IMR-90 (cell line): Measurements from ENCODE around the gene MIER1. TPM values are rescaled to one million over a fixed set of nuclear protein-coding genes. Genes with fewer than 3 reads are reported as not detected.

Source experiments
- ATAC-seq: fragments of 200-7000 bp; cut with Tn5 transposase; 2 replicates; pipeline ENCODE4 v1.9.1; 2020; ENCODE audit warnings: low read depth, mild to moderate bottlenecking, moderate library complexity
- BruUV-seq: library from RNA; stranded (reverse); fragments of 400-500 nt; replicated peaks from 2 replicates; lab custom pipeline; 2021; lab: Mats Ljungman, UMichigan
- CTCF ChIA-PET: fragments of 300-600 bp; formaldehyde crosslinking; extraction: SDS; loops from one replicate; lab custom pipeline; 2021; ENCODE audit warnings: antibody characterized with exemption; lab: Yijun Ruan, JAX
- POLR2A ChIA-PET: fragments of 300-600 bp; sonication (Branson Sonifier 250); formaldehyde crosslinking; loops from one replicate; lab custom pipeline; 2022; ENCODE audit warnings: antibody characterized with exemption; ENCODE audit not compliant: unreplicated experiment; lab: Charles Lee
- DNase-seq: peaks from one replicate; pipeline ENCODE4 v3.0.0; 2013
- H2AFZ ChIP-seq: replicated peaks from 2 replicates; pipeline ENCODE3; 2013; ENCODE audit warnings: low read length, mild to moderate bottlenecking; ENCODE audit not compliant: poor library complexity
- H2AK5ac ChIP-seq: 2 replicates; pipeline ENCODE4 v1.6.1; 2013; ENCODE audit warnings: low read depth, low read length, inconsistent platforms
- H2AK9ac ChIP-seq: replicated peaks from 2 replicates; pipeline ENCODE3; 2013; ENCODE audit warnings: mild to moderate bottlenecking, low read depth, low read length, moderate library complexity; ENCODE audit not compliant: poor library complexity
- H2BK120ac ChIP-seq: 2 replicates; pipeline ENCODE4 v1.6.1; 2013; ENCODE audit warnings: low read depth, low read length, inconsistent platforms
- H2BK15ac ChIP-seq: 3 replicates; pipeline ENCODE4 v1.6.1; 2013; ENCODE audit warnings: low read depth, low read length, inconsistent platforms
- H2BK20ac ChIP-seq: 2 replicates; pipeline ENCODE4 v1.6.1; 2013; ENCODE audit warnings: low read depth, mild to moderate bottlenecking, inconsistent platforms, low read length, moderate library complexity
- H2BK5ac ChIP-seq: 2 replicates; pipeline ENCODE4 v1.6.1; 2013; ENCODE audit warnings: mild to moderate bottlenecking, low read depth, low read length, inconsistent platforms; ENCODE audit not compliant: poor library complexity, severe bottlenecking
- H3K14ac ChIP-seq: replicated peaks from 2 replicates; pipeline ENCODE4 v1.6.1; 2013; ENCODE audit warnings: low read depth, low read length, inconsistent platforms
- H3K18ac ChIP-seq: 2 replicates; pipeline ENCODE4 v1.6.1; 2013; ENCODE audit warnings: low read depth, low read length, control low read depth
- H3K23ac ChIP-seq: 2 replicates; pipeline ENCODE4 v1.6.1; 2013; ENCODE audit warnings: low read depth, low read length, inconsistent platforms
- H3K27ac ChIP-seq: 2 replicates; pipeline ENCODE4 v1.5.1; 2013; ENCODE audit warnings: mild to moderate bottlenecking, control low read depth, low read length; ENCODE audit not compliant: insufficient read depth
- H3K27me3 ChIP-seq: 2 replicates; pipeline ENCODE4 v1.6.1; 2013; ENCODE audit warnings: low read length; ENCODE audit not compliant: control insufficient read depth, insufficient read depth
- H3K36me3 ChIP-seq: 2 replicates; pipeline ENCODE4 v1.6.1; 2013; ENCODE audit warnings: low read length, mixed read lengths; ENCODE audit not compliant: control insufficient read depth, insufficient read depth
- H3K4ac ChIP-seq: 2 replicates; pipeline ENCODE4 v1.6.1; 2013; ENCODE audit warnings: low read depth, low read length, inconsistent platforms
- H3K4me1 ChIP-seq: 2 replicates; pipeline ENCODE4 v1.6.1; 2013; ENCODE audit warnings: low read length, mixed read lengths; ENCODE audit not compliant: control insufficient read depth, insufficient read depth
- H3K4me2 ChIP-seq: 2 replicates; pipeline ENCODE4 v1.6.1; 2013; ENCODE audit warnings: low read depth, mild to moderate bottlenecking, control low read depth, low read length, moderate library complexity
- H3K4me3 ChIP-seq: 2 replicates; pipeline ENCODE4 v1.5.1; 2013; ENCODE audit warnings: low read depth, mild to moderate bottlenecking, control low read depth, low read length, moderate library complexity; ENCODE audit not compliant: insufficient read depth
- H3K56ac ChIP-seq: 2 replicates; pipeline ENCODE4 v1.6.1; 2013; ENCODE audit warnings: low read length, inconsistent platforms; ENCODE audit not compliant: insufficient read depth; ENCODE audit errors: extremely low read depth
- H3K79me1 ChIP-seq, 2 experiments: 2 replicates each; pipeline ENCODE4 v1.6.1; 2013; ENCODE audit warnings: low read length in 2 of 2, inconsistent platforms in 1 of 2, low read depth in 1 of 2
- H3K9ac ChIP-seq: 2 replicates; pipeline ENCODE4 v1.6.1; 2013; ENCODE audit warnings: low read depth, low read length, control low read depth
- H3K9me1 ChIP-seq: 2 replicates; pipeline ENCODE4 v1.6.1; 2013; ENCODE audit warnings: low read length, inconsistent platforms; ENCODE audit not compliant: insufficient read depth
- H3K9me3 ChIP-seq: 2 replicates; pipeline ENCODE4 v1.6.1; 2013; ENCODE audit warnings: low read length; ENCODE audit not compliant: control insufficient read depth, insufficient read depth
- H4K20me1 ChIP-seq: 2 replicates; pipeline ENCODE4 v1.6.1; 2013; ENCODE audit warnings: low read length, inconsistent platforms; ENCODE audit not compliant: insufficient read depth
- H4K5ac ChIP-seq: 2 replicates; pipeline ENCODE4 v1.6.1; 2013; ENCODE audit warnings: mild to moderate bottlenecking, low read depth, low read length, control low read depth
- H4K8ac ChIP-seq, 2 experiments: 2 replicates each; pipeline ENCODE4 v1.6.1; 2013; ENCODE audit warnings: low read depth in 2 of 2, low read length in 2 of 2, control low read depth in 1 of 2, inconsistent platforms in 1 of 2
- H4K91ac ChIP-seq: 2 replicates; pipeline ENCODE4 v1.6.1; 2013; ENCODE audit warnings: low read depth, low read length, inconsistent platforms; ENCODE audit not compliant: insufficient read depth
- BHLHE40 ChIP-seq: fragments of 150-350 bp; IDR thresholded peaks from 2 replicates; pipeline ENCODE4 v1.6.1; 2016; ENCODE audit warnings: mild to moderate bottlenecking, low read depth, low read length
- CEBPB ChIP-seq: IDR thresholded peaks from 2 replicates; pipeline ENCODE4 v1.6.1; 2012; ENCODE audit warnings: low read depth, low read length, improper control_type of control experiment
- CTCF ChIP-seq: conservative IDR thresholded peaks from 2 replicates; pipeline ENCODE4 v1.5.1; 2012; ENCODE audit warnings: mild to moderate bottlenecking, low read depth, low read length, improper control_type of control experiment
- ELK1 ChIP-seq: fragments of 150-350 bp; IDR thresholded peaks from 2 replicates; pipeline ENCODE4 v1.6.1; 2016; ENCODE audit warnings: low read depth, mild to moderate bottlenecking, low read length, moderate library complexity, borderline replicate concordance
- FOS ChIP-seq: fragments of 150-350 bp; IDR thresholded peaks from 2 replicates; pipeline ENCODE4 v1.6.1; 2016; ENCODE audit warnings: low read depth, low read length
- MAFK ChIP-seq: IDR thresholded peaks from 2 replicates; pipeline ENCODE4 v1.6.1; 2012; ENCODE audit warnings: low read depth, low read length, improper control_type of control experiment
- MAZ ChIP-seq: IDR thresholded peaks from 2 replicates; pipeline ENCODE4 v1.6.1; 2012; ENCODE audit warnings: low read depth, mild to moderate bottlenecking, low read length, improper control_type of control experiment, moderate library complexity, borderline replicate concordance
- MXI1 ChIP-seq: IDR thresholded peaks from 2 replicates; pipeline ENCODE4 v1.6.1; 2012; ENCODE audit warnings: low read depth, mild to moderate bottlenecking, low read length, moderate library complexity, borderline replicate concordance
- RCOR1 ChIP-seq: IDR thresholded peaks from 2 replicates; pipeline ENCODE4 v1.6.1; 2012; ENCODE audit warnings: mild to moderate bottlenecking, low read length, improper control_type of control experiment; ENCODE audit not compliant: insufficient replicate concordance
- RFX5 ChIP-seq: IDR thresholded peaks from 2 replicates; pipeline ENCODE4 v1.8.0; 2012; ENCODE audit warnings: low read depth, mild to moderate bottlenecking, low read length, moderate library complexity
- SMC3 ChIP-seq: fragments of 150-350 bp; IDR thresholded peaks from 2 replicates; pipeline ENCODE4 v1.6.1; 2016; ENCODE audit warnings: low read depth, mild to moderate bottlenecking, antibody characterized with exemption, low read length, moderate library complexity
- USF2 ChIP-seq: fragments of 150-350 bp; IDR thresholded peaks from 2 replicates; pipeline ENCODE4 v1.6.1; 2017; ENCODE audit warnings: mild to moderate bottlenecking, antibody characterized with exemption, low read length, low read depth
- WGBS, 2 experiments: methylation state at CpG; one replicate each; pipeline versions ENCODE4 v1.1.5 to v1.1.7; 2013; ENCODE audit warnings: missing lambda C conversion rate in 2 of 2; ENCODE audit not compliant: insufficient read length in 1 of 2; ENCODE audit errors: extremely low coverage in 2 of 2; 5-methylcytosine and 5-hydroxymethylcytosine counted together
- dilution Hi-C: fragments of 300-500 bp; cut with HindIII; formaldehyde crosslinking; loops from one replicate; pipeline ENCODE4 v1.14.3; 2018; ENCODE audit warnings: low sequenced_read_pairs; ENCODE audit not compliant: unreplicated experiment
- in situ Hi-C: fragments of 300-500 bp; cut with MboI; formaldehyde crosslinking; loops from 3 replicates; pipeline ENCODE4 v1.14.3; 2019; ENCODE audit warnings: low sequenced_read_pairs, inconsistent platforms, mixed read lengths
- intact Hi-C: fragments of 100-400 bp; cut with micrococcal nuclease; formaldehyde crosslinking; loops from 2 replicates; pipeline ENCODE4 v1.10.0; 2022
- polyA plus RNA-seq, 3 experiments: library from polyadenylated mRNA; depleted of rRNA; stranded (reverse); fragments of >200 nt; gene quantifications; 2 replicates each; pipeline ENCODE4 v1.2.3, GENCODE V29; 2012; ENCODE audit warnings: low replicate concordance in 1 of 3
- total RNA-seq: library from RNA; depleted of rRNA; stranded (reverse); fragments of >200 nt; gene quantifications from 2 replicates; pipeline ENCODE4 v1.2.3, GENCODE V29; 2012

MIER1 gene
- total and polyA plus RNA-seq, 2 of the 4 experiments (the other 2 are of a cell fraction) = 5.0 to 11.5 TPM

- in situ Hi-C loops (no loop called here), dilution Hi-C loops (no loop called here), intact Hi-C loops (no loop called here)
- DNase-seq (no peak), ATAC-seq (no peak)
- no peaks in the 10 kb centered on the region for H3K9me3 ChIP-seq
- H4K20me1 ChIP-seq = no peaks in the 10 kb centered on the region
- no peak overlapping the region for H3K4me3 ChIP-seq
- H2BK15ac ChIP-seq = no peak overlapping the region
- H2AK9ac ChIP-seq = no peak overlapping the region
- no peak overlapping the region for H2BK5ac ChIP-seq
- H3K14ac ChIP-seq = no peak overlapping the region
- H2BK120ac ChIP-seq = no peak overlapping the region
- no peak overlapping the region for H3K9ac ChIP-seq
- no peaks in the 10 kb centered on the region for H3K27me3 ChIP-seq
- peaks cover 10 to 42% of the 10 kb centered on the region in 2 experiments for H3K79me1 ChIP-seq
- no peak overlapping the region for H2AK5ac ChIP-seq
- ChIA-PET CTCF (interaction anchor here (1.2 to 1.8 kb wide), 4 partner anchors 142 to 212 kb away, joined by 3 to 10 read pairs (median 7); no protein-coding TSS in a partner anchor), POLR2A (no interaction called here)
- no peak overlapping the region for H4K5ac ChIP-seq
- H4K91ac ChIP-seq = no peak overlapping the region
- no peak overlapping the region for H2BK20ac ChIP-seq
- TSS peak; percentile 23 for BruUV-seq
- no peak overlapping the region for H3K4ac ChIP-seq
- no peak overlapping the region for H3K56ac ChIP-seq
- H4K8ac ChIP-seq = no peak overlapping the region
- H3K4me1 ChIP-seq = no peaks in the 10 kb centered on the region
- TF ChIP-seq MAFK (no peak), RCOR1 (no peak), FOS (no peak), USF2 (no peak), BHLHE40 (no peak), ELK1 (no peak), CEBPB (no peak), MXI1 (no peak), MAZ (no peak), SMC3 (no peak), RFX5 (no peak), CTCF (no peak)
- no peak overlapping the region for H3K23ac ChIP-seq
- peaks cover 3% of the 10 kb centered on the region for H3K9me1 ChIP-seq
- no peak overlapping the region for H2AFZ ChIP-seq
- H3K18ac ChIP-seq = no peak overlapping the region
- no CpG with 5 or more reads among the region's 5 CpGs for WGBS, 2 experiments
- H3K36me3 ChIP-seq = peaks cover 17% of the 10 kb centered on the region
- H3K27ac ChIP-seq = no peak overlapping the region
- no peak overlapping the region for H3K4me2 ChIP-seq
These were observed 77.1 kb downstream of the MIER1 start for GRCh38 chr1:67001682-67002425.
